ENCODE results near the gene NF2.
"Not testable (repeated sequence)": the region's sequence is repeated elsewhere in the genome, so short reads cannot be mapped to it uniquely, and the experiment has no call there.

NF2 gene

DNA sequence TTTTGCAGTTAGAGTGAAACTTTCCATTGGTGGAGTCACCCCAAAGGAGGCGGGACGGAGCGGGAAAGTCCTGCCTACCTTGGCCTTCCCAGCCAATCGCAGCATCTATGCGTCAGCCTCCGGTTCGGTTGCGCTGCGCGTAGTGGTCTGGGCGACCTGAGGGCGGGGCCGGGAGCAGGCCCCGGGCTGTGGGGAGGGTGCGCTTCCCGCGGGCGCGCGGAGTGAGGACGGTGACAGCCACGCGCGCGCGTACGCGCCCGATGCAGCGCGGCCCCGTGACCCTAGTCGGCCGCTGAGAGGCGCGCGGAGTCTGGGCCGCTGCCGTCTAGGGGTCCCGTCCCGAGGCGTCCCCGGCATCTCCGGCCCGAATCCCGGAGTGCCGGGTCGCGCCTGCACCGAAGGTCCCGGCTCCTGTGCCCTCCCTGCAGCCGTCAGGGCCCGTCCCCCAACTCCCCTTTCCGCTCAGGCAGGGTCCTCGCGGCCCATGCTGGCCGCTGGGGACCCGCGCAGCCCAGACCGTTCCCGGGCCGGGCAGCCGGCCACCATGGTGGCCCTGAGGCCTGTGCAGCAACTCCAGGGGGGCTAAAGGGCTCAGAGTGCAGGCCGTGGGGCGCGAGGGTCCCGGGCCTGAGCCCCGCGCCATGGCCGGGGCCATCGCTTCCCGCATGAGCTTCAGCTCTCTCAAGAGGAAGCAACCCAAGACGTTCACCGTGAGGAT, at the start of gene NF2:
NF2 (plus strand) TSS at position 276 of the 718 bp plus-strand sequence; CDS start at position 642, 366 bp downstream.
- peak; percentile 99 for DNase-seq (ENCODE audit: low spot score)

DNA sequence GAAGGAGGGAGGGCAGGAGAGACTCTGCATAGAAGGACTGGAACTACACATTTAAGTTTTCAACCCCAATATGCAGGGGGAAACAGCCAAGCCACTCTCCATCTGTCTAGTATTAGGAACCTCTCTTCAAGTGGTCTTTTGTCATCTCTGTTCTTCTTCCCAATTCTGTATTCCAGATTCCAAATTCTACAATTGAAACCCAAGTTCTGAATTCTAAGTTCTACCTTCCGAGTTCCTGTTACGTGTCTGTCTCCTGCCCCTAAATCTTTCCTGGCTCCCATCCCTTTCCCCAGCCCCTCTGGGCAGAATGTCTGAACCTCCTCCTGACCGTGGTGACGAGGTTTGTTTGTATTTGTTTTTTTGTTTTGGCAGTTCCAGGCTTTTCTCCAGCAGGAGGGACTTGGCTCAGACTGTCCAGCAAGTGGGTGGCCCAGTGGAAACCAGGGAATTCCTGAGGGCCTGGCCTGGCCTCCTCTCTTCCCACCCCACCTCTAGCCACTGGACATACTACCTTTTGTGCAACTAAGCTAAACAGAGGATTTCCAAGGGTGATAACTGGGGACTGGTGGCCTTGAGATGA, 48.3 kb upstream of the NF2 start:
- DNase-seq (ENCODE audit: low spot score): no peak

DNA sequence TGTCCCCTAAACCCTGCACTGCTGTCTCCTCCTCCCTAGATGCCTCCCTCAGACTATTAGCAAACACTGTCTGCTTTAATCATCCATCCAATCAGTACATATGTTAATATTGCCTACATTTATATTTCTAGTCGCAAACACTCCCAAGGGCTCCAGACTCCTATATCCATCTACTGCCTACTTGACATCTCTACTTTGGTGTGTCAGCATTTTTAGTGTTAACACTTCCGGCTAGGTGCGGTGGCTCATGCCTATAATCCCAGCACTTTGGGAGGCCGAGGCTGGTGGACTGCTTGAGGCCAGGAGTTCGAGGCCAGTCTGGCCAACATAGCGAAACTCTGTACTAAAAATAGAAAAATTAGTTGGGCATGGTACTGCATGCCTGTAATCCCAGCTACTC, 44.4 kb upstream of the NF2 start:
- no peak for DNase-seq (ENCODE audit: low spot score)

DNA sequence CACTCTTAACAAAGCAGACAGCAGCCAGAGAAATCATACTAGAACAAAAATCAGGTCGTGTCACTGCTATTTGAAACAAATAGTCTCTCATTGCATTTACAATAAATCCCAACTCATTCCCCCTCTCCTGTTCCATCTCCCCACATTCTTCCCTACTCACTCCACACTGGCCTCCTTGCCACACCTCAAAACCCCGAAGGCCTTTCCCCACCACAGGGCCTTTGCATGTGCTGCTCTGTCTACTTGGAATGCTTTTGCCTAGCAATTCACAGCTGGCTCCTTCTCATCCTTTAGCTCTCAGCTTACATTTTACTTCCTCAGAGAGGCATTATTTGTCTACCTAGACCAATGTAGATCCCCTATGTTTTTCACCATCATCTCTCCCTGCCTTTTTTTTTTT, 43.6 kb upstream of the NF2 start:
- no peak for DNase-seq (ENCODE audit: low spot score)

DNA sequence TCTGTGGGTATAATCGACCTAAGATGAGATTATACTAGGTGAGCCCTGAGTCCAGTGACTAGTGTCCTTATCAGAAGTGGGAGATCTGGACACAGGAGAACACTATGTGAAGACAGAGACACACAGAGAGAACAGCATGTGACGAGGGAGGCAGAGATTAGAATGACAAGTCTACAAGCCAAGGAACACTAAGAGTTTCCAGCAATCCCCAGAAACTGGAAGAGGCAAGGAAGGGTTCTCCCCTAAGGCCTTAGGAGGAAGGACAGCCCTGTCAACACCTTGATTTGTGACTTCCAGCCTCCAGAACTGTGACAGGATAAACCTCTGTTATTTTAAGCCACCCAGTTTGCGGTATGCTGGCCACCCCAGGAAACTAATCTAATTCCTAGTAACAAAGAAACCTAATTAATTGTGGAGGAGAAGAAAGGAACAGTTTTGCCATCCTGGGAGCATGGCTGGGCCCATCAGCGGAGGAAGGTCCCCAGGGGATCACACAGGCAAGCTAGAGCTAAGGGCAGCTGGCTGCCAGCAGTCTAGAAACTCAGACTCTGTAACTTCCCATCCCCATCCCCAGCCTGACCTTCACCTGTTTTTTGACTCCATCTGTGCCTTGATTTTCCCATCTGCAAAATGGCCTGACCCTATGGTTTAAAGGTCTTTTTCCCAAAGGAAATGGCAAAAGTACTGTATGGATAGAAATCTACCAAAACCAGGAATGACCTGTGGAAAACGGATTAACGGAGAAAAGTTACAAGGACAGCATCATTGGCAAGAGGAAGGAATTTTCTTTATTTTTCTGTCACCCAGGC, 39.6 kb upstream of the NF2 start:
- no peak for DNase-seq (ENCODE audit: low spot score)

DNA sequence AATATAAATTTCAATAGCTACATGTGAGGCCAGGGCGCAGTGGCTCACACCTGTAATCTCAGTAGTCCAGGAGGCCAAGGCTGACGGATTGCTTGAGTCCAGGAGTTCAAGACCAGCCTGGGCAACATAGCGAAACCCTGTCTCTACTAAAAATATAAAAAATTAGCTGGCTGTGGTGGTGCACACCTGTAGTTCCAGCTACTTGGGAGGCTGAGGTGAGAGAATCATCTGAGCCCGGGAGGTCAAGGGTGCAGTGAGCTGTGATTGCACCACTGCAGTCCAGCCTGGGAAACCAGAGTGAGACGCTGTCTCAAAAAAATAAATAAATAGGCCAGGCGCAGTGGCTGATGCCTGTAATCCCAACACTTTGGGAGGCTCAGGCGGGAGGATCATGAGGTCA, 36.9 kb upstream of the NF2 start:
- DNase-seq (ENCODE audit: low spot score): not testable (repeated sequence)

DNA sequence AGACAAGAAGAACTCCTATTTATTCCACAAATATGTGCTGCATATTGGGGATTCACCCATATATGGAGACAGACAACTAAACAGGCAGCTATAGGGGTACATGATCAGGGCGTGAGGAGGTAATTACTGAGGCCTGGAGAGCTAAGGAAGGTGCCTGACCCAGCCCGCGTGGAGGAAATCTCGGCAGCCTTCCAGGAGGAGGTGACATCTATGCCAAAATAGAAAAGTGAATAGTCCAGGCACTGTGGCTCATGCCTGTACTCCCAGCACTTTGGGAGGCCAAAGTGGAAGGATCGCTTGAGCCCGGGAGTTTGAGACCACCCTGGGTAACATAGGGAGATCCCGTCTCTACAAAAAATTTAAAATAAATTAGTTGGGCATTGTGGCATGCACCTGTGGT, 36.1 kb upstream of the NF2 start:
- DNase-seq (ENCODE audit: low spot score): no peak

DNA sequence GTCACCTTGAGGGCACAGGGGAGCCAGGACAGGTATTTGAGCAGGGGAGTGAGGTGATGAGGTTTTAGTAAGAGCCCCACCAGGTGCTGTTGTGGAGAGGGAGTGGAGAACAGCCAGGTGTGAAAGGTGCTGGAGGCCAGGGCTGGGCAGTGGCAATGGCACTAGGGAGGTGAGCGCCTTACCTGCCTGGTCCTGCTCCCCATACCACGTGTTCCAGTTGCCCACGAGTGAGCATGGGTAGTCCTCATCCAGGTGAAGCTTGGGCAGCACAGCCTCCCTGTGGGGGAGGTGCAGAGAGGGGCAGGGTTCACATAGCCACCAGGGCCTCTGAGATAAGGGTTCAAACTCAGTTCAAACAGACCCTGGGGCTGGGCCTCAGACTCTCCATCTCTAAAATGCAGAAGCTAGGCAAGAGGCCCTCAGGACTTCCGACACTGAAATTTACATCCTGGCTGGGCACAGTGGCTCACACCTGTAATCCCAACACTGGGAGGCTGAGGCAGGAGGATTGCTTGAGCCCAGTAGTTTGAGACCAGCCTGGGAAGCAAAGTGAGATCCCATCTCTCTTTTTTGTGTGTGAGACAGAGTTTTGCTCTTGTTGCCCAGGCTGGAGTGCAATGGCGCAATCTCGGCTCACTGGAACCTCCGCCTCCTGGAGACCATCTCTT, 34.3 kb upstream of the NF2 start:
- DNase-seq (ENCODE audit: low spot score): no peak

DNA sequence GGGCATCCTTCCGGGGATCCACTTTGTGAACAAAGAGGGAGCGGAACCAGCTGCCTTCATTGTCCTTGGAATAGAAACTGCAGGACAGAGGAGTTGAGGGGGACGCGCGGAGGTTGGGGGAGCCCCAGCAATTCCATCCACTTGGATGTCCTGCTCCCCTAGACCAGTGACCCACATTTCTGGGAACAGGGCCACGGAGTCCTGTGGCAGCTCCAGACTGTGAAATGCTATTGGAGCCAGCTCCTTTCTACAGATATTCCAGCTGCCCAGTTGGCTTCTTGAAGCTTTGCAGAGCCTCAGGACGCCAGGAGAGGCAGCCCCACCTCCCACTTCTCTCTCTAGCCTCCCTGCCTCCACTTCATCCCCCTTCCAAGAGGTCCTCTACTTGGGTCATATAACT, 33.0 kb upstream of the NF2 start:
- DNase-seq (ENCODE audit: low spot score): no peak

DNA sequence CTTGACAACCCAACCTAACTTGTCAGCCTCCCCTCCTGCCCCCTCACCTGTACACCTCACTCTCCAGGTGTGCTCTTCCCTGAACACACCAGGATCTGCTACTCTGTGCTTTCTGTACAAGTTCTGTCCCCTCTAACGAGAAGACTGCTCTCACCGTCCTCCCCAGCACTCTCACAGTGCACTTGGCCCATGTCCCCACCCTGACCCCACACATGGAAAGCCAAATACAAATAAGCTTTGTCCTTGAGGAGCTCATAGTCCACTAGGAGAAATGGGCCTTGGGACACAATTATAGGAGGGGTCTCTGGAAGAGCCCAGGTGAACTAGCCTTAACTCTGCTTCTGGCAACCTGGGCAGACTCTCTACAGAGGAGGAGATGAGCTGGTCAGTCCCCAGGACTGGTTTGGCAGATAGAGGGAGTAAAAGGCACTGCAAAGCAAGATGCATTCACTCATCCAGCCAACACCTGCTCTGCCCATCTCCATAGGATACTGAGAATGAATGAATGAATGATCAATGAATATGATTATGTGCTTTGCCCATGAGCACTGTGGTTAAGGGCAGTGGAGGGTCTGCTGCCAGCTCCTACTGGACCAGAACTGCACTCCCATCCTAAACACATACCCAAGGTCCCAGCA, 32.4 kb upstream of the NF2 start:
- DNase-seq (ENCODE audit: low spot score): no peak

DNA sequence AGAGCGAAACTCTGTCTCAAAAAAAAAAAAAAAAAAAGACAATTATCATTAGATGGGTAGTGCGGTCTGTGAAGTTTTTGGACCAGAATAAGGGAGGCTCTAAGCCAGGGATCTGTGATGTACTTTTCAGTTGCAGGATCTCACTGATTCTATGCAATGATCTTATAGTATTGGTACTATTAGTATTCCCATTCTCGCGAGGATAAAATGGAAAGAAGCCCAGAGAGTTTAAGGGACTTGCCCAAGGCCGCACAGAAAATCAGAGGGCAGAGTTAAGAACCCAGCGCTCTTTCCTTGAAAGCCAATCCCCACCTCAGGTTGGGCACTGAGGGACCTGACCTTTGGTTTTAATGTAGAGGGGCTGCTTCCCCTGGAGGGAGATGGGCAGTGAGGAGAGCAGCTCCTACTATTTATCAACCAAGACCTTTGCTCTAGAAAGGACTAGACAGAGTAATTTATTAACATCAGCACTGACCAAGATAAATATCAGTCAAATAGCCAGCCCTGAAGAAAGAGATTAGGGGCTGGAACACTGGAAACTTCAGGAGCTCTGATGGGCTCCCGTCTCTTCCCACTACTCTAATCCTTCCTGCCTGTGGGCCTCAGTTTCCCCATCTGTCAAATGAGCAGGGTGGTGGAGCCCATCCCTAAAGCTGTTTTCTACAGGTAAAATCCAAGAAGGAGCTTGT, 28.5 kb upstream of the NF2 start:
- no peak for DNase-seq (ENCODE audit: low spot score)

DNA sequence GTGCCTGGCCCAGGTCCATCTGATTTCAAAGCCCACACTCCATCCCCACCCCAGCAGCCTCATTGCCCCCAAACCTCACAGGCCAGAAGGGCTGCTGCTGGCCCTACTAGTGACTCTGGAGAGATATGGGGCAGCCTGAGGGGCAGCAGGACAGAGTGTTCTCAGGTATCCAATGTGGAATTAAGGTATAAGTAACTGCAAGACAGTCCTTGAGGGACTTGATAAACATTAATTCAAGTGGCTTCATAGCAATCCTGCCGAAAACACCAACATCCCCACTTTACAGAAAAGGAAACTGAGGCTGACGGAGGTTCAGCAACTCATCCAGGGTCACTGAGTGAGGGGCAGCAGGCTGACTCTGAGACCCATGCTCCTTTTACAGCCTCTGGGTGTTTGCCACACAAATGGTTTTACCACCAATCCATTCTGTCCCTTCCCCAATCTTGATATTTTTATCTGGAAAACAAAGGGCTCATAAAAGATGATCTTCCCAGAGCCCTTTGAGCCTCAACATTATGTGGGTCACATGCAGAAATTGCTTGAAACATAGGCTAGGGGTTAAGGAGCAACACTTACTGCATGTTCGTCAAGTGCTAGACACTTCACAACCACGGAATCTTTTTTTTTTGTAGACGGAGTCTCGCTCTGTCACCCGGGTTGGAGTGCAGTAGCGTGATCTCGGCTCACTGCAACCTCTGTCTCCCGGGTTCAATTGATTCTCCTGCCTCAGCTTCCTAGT, 24.8 kb upstream of the NF2 start:
- DNase-seq (ENCODE audit: low spot score): no peak

DNA sequence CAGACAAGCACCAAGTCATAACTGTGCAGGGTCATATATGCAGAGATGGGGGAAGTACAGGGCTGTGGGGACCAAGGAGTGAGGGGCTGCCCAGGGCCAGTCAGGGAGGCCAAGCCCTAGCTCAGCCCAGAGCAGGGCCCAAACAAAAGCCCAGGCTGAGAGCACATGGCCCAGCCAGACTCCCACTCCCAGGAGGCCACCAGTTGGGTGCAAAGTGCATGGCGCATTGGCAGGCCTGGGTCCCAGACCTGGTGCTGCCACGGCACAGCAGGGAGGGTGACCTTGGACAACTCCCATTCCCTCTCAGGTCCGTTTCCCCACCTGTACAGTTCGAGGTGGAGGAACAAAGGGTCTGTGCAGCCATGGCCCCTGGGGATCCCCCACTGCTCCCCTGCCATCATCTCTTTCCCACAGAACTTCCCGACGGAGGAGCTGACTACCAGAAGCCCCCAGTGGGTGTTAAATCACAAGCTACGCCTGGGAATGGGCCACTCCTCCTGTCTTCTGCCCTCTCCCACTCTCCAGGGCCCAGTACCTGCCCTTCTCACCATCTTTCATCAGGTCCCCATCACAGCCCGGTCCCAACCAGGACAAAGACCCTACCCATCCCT, 23.1 kb upstream of the NF2 start:
- no peak for DNase-seq (ENCODE audit: low spot score)

DNA sequence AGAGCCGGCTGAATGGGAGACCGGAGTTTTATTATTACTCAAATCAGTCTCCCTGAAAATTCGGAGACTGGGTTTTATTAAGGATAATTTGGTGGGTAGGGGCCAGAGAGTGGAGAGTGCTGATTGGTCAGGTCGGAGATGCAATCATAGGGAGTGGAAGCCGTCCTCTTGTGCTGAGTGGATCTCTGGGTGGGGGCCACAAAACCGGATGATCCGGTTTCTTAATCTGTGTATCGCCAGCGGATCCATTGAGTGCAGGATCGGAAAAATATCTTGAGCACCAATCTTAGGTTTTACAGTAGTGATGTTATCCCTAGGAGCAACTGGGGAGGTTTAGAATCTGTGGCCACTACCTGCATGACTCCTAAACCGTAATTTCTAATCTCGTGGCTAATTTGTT, 21.6 kb upstream of the NF2 start:
- no peak for DNase-seq (ENCODE audit: low spot score)

DNA sequence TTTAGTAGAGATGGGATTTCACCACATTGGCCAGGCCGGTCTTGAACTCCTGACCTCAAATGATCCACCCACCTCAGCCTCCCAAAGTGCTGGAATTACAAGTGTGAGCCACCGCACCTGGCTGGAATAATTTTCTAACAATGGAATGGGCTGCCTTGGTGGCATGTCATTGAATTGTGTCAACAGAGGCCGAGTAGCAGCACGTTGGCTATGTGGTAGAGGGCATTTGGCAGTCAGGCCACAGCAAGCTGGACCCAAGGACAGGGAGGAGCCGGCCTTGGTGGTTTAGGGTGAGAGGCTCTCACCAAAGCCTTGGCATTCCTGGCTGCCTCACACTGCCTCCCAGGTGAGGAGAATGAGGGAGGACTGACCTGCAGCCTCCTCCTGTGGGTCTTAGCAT, 18.5 kb upstream of the NF2 start:
- no peak for DNase-seq (ENCODE audit: low spot score)

DNA sequence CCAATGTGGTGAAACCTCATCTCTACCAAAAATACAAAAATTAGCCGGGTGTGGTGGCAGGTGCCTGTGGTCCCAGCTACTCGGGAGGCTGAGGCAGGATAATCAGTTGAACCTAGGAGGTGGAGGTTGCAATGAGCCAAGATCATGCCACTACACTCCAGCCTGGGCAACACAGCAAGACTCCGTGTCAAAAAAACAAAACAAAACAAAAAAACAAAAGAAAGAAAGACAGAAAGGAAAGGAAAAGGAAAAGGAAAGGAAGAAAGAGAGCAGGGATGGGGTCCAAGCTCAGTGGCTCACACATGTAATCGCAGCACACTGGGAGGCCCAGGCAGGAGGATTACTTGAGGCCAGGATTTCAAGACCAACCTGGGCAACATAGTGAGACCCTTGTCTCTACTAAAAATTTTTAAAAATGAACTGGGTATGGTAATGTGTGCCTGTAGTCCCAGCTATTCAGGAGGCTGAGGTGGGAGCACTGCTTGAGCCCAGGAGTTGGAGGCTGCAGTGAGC, 17.2 kb upstream of the NF2 start:
- not testable (repeated sequence) for DNase-seq (ENCODE audit: low spot score)

DNA sequence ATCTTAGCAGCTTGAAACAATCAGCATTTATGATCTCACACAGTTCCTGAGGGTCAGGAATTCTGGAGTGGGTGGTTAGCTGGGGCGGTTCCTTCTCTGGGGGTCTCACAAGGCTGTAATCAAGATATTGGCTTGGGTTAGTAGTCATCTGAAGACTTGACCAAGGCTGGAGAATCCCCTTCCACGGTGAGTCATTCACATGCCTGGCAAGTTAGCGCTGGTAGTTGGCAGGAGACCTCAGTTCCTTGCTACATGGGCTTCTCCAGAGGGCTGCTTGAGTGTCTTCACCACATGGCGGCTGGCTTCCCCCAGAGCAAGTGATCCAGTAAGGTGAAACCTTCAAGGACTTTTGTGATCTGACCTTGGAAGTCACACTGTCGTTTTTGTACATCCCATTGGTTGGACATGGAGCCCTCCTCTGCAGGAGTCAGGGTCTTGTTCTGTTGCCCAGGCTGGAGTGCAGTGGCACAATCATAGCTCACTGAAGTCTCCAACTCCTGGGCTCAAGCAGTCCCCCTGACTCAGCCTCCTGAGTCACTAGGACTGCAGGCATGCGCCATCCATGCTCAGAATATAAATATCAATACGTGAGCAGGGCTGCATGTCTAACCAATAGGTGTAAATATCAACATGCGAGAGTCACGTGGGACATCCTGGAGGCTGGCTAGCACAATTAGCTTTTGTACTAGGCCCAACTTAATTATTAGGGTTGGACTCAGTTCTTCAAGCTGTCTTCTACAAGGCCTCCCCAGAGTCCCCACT, 15.3 kb upstream of the NF2 start:
- peak; percentile 55 for DNase-seq (ENCODE audit: low spot score)

DNA sequence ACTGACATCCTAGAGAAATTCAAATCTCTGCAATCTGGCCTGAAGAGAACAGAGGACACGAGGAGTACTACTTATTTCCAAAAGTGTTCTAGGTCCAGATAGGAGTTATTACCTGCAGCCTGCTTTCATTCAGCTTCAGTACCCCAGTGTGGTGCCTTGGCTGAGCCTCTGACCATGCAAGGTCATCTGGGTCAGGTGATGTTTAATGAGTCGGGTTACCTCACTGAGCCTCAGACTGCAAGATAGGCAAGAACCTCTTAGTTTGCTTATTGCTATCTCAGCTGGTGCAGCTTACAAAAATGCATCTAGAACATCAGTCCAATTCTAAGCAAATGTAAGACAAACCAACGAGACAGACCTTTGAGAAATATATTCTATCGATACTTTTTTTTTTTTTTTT, 9.5 kb upstream of the NF2 start:
- no peak for DNase-seq (ENCODE audit: low spot score)

DNA sequence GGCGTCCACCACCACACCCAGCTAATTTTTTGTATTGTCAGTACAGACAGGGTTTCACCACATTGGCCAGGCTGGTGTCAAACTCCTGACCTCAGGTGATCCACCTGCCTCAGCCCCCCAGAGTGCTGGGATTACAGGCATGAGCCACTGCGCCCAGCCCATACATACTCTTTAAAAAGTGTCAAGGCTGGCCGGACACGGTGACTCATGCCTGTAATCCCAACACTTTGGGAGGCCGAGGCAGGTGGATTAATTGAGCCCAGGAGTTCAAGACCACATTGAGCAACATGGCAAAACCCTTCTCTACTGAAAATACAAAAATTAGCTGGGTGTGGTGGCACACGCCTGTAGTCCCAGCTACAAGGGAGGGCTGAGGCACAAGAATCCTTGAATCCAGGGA, 9.0 kb upstream of the NF2 start:
- not testable (repeated sequence) for DNase-seq (ENCODE audit: low spot score)
